Neural progenitor cell (in vitro differentiated cells): ENCODE results near the gene PRLH. TPM values are rescaled to one million over a fixed set of nuclear protein-coding genes. Genes with fewer than 3 reads are reported as not detected.

Experiments used
- DNase-seq: peaks from one replicate; pipeline ENCODE4 v3.0.0-alpha.2; 2016; ENCODE audit warnings: low spot score
- H2AFZ ChIP-seq: fragments of 200-600 bp; sonication (generic); replicated peaks from 2 replicates; pipeline ENCODE4 v1.6.1; 2016; ENCODE audit warnings: antibody characterized with exemption
- H3F3A ChIP-seq: fragments of 200-600 bp; sonication (generic); 2 replicates; pipeline ENCODE4 v1.6.1; 2016; ENCODE audit warnings: antibody characterized with exemption, low read depth
- H3K27ac ChIP-seq: fragments of 200-600 bp; sonication (generic); 2 replicates; pipeline ENCODE4 v1.5.1; 2016; ENCODE audit warnings: mild to moderate bottlenecking
- H3K27me3 ChIP-seq: fragments of 200-600 bp; sonication (generic); 2 replicates; pipeline ENCODE4 v1.6.1; 2016; ENCODE audit warnings: mild to moderate bottlenecking, moderate library complexity
- H3K36me3 ChIP-seq: fragments of 200-600 bp; sonication (generic); 2 replicates; pipeline ENCODE4 v1.5.1; 2016
- H3K4me1 ChIP-seq: fragments of 200-600 bp; sonication (generic); 2 replicates; pipeline ENCODE4 v1.6.1; 2016; ENCODE audit warnings: mixed run types
- H3K4me2 ChIP-seq: fragments of 200-600 bp; sonication (generic); 2 replicates; pipeline ENCODE4 v1.6.1; 2016
- H3K4me3 ChIP-seq: fragments of 200-600 bp; sonication (generic); 2 replicates; pipeline ENCODE4 v1.5.1; 2016
- H3K79me2 ChIP-seq: fragments of 200-600 bp; sonication (generic); 2 replicates; pipeline ENCODE4 v1.6.1; 2016; ENCODE audit warnings: low read depth
- H3K9ac ChIP-seq: fragments of 200-600 bp; sonication (generic); 2 replicates; pipeline ENCODE4 v1.6.1; 2016
- H3K9me3 ChIP-seq: fragments of 200-600 bp; sonication (generic); 2 replicates; pipeline ENCODE4 v1.5.1; 2016; ENCODE audit warnings: low read depth
- H4K20me1 ChIP-seq: fragments of 200-600 bp; sonication (generic); 2 replicates; pipeline ENCODE4 v1.6.1; 2016; ENCODE audit warnings: low read depth
- H3K27ac Mint-ChIP-seq: 3 replicates; pipeline ENCODE4 v1.8.0; 2021; ENCODE audit warnings: mixed read lengths
- H3K27me3 Mint-ChIP-seq: 2 replicates; pipeline ENCODE4 v1.8.0; 2022; ENCODE audit warnings: low read depth, mild to moderate bottlenecking, inconsistent platforms, moderate library complexity, mixed read lengths; ENCODE audit not compliant: insufficient read depth
- H3K36me3 Mint-ChIP-seq: 3 replicates; pipeline ENCODE4 v1.8.0; 2021; ENCODE audit warnings: mixed read lengths
- H3K4me1 Mint-ChIP-seq: 3 replicates; pipeline ENCODE4 v1.8.0; 2021; ENCODE audit warnings: mixed read lengths
- H3K4me3 Mint-ChIP-seq: 3 replicates; pipeline ENCODE4 v1.8.0; 2021; ENCODE audit warnings: mild to moderate bottlenecking, moderate library complexity, mixed read lengths
- H3K9me3 Mint-ChIP-seq: 3 replicates; pipeline ENCODE4 v1.8.0; 2020; ENCODE audit warnings: mixed read lengths
- CTCF ChIP-seq: fragments of 200-600 bp; sonication (generic); IDR thresholded peaks from 2 replicates; pipeline ENCODE4 v1.5.1; 2017; ENCODE audit warnings: antibody characterized with exemption, mild to moderate bottlenecking
- EZH2 ChIP-seq: fragments of 200-600 bp; sonication (generic); IDR thresholded peaks from 2 replicates; pipeline ENCODE4 v1.6.1; 2017; ENCODE audit warnings: antibody characterized with exemption, mild to moderate bottlenecking, moderate library complexity
- EZH2phosphoT487 ChIP-seq: fragments of 200-600 bp; sonication (generic); IDR thresholded peaks from 2 replicates; pipeline ENCODE4 v1.6.1; 2017; ENCODE audit warnings: antibody characterized with exemption
- total RNA-seq: library from RNA; depleted of rRNA; stranded (reverse); fragments of >200 nt; gene quantifications from 2 replicates; pipeline ENCODE4 v1.2.3, GENCODE V29; 2015; ENCODE audit warnings: low replicate concordance

PRLH gene
- total RNA-seq, 1 donor from 2014 or later: not detected

GRCh38 chr2:237519506-237520245, 46.7 kb upstream of the PRLH start:
- Histone ChIP-seq H3K4me2 (no peak overlapping the region), H3K27ac (no peak overlapping the region), H3K36me3 (no peaks in the 10 kb centered on the region), H3K9ac (no peak overlapping the region), H3K79me2 (no peaks in the 10 kb centered on the region), H3K4me1 (no peaks in the 10 kb centered on the region), H3F3A (no peaks in the 10 kb centered on the region), H3K4me3 (no peak overlapping the region), H3K9me3 (no peaks in the 10 kb centered on the region), H4K20me1 (no peaks in the 10 kb centered on the region), H2AFZ (no peak overlapping the region), H3K27me3 (no peaks in the 10 kb centered on the region)
- H3K9me3 Mint-ChIP-seq: no peaks in the 10 kb centered on the region
- no peak overlapping the region for H3K27ac Mint-ChIP-seq
- H3K36me3 Mint-ChIP-seq: no peaks in the 10 kb centered on the region
- no peak overlapping the region for H3K4me3 Mint-ChIP-seq
- peaks cover 4% of the 10 kb centered on the region for H3K4me1 Mint-ChIP-seq
- DNase-seq: no peak
- peaks cover 8% of the 10 kb centered on the region for H3K27me3 Mint-ChIP-seq
- no peak for TF ChIP-seq EZH2
- TF ChIP-seq EZH2phosphoT487: no peak
- no peak for TF ChIP-seq CTCF

GRCh38 chr2:237520290-237520689, 46.1 kb upstream of the PRLH start:
- no peaks in the 10 kb centered on the region for H3K4me1 Mint-ChIP-seq
- H3K4me3 Mint-ChIP-seq: no peak overlapping the region
- no peak for TF ChIP-seq EZH2phosphoT487
- TF ChIP-seq CTCF: no peak
- no peak for TF ChIP-seq EZH2
- H3K9ac ChIP-seq: no peak overlapping the region
- no peak overlapping the region for H3K4me2 ChIP-seq
- DNase-seq: no peak
- H3K4me1 ChIP-seq: no peaks in the 10 kb centered on the region
- H3K27me3 ChIP-seq: no peaks in the 10 kb centered on the region
- H4K20me1 ChIP-seq: no peaks in the 10 kb centered on the region
- no peaks in the 10 kb centered on the region for H3K36me3 Mint-ChIP-seq
- no peaks in the 10 kb centered on the region for H3K79me2 ChIP-seq
- H3K27me3 Mint-ChIP-seq: peaks cover 10% of the 10 kb centered on the region
- no peaks in the 10 kb centered on the region for H3F3A ChIP-seq
- no peaks in the 10 kb centered on the region for H3K9me3 ChIP-seq
- H3K9me3 Mint-ChIP-seq: no peaks in the 10 kb centered on the region
- H3K36me3 ChIP-seq: no peaks in the 10 kb centered on the region
- no peak overlapping the region for H3K4me3 ChIP-seq
- no peak overlapping the region for H2AFZ ChIP-seq
- no peak overlapping the region for H3K27ac Mint-ChIP-seq
- H3K27ac ChIP-seq: no peak overlapping the region

DNA sequence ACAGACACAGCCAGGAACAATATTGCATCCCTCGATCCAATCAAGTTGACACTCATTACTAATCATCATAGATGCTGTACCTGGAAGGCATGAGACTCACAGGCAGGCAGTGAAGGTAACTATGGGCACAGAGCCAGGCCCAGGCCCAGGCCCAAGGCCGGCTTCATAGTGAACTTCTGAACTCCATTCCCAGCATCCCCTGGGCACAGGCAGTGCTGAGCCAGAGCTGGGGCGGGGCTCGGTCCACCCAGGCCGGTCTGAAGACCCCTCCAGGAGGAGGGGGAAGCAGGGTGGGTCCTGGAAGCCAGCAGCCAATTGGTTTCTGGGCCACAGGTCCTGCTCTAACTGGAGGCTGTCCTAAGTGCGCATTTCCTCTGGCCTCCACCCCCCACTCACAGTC, 41.7 kb upstream of the PRLH start:
- H3K27ac ChIP-seq: no peak overlapping the region
- no peaks in the 10 kb centered on the region for H3K9me3 ChIP-seq
- no peak overlapping the region for H3K4me2 ChIP-seq
- no peak overlapping the region for H3K27ac Mint-ChIP-seq
- no peak for DNase-seq
- no peaks in the 10 kb centered on the region for H3K36me3 ChIP-seq
- peaks cover 4% of the 10 kb centered on the region for H3K27me3 Mint-ChIP-seq
- no peaks in the 10 kb centered on the region for H3K27me3 ChIP-seq
- no peaks in the 10 kb centered on the region for H4K20me1 ChIP-seq
- H3K9ac ChIP-seq: no peak overlapping the region
- no peaks in the 10 kb centered on the region for H3K9me3 Mint-ChIP-seq
- H3K36me3 Mint-ChIP-seq: no peaks in the 10 kb centered on the region
- no peak overlapping the region for H3K4me3 ChIP-seq
- no peak overlapping the region for H2AFZ ChIP-seq
- H3K4me1 ChIP-seq: no peaks in the 10 kb centered on the region
- H3K79me2 ChIP-seq: no peaks in the 10 kb centered on the region
- H3K4me1 Mint-ChIP-seq: no peaks in the 10 kb centered on the region
- TF ChIP-seq CTCF: no peak
- TF ChIP-seq EZH2phosphoT487: no peak
- TF ChIP-seq EZH2: no peak
- H3F3A ChIP-seq: no peaks in the 10 kb centered on the region
- H3K4me3 Mint-ChIP-seq: no peak overlapping the region
